Body of pancreas (tissue), 4 donors: Measurements from ENCODE around the gene ENPP3. TPM values are rescaled to one million over a fixed set of nuclear protein-coding genes. Genes with fewer than 3 reads are reported as not detected.

Experiments
- ATAC-seq: fragments of 150-250 bp; one replicate; pipeline ENCODE4 v1.9.1; 2016
- DNase-seq, 4 donors: peaks; one replicate each; pipeline ENCODE4 v3.0.0-alpha.2; 2019
- H3K27ac ChIP-seq, 4 donors: fragments of 200-600 bp; sonication (generic); 1 replicate in 3 of 4; 2 replicates in 1 of 4; pipeline versions ENCODE4 v1.5.1 to v1.6.1; 2016 to 2019; ENCODE audit warnings: mild to moderate bottlenecking in 1 of 4, mixed read lengths in 1 of 4, moderate library complexity in 1 of 4
- H3K27me3 ChIP-seq, 2 donors: fragments of 200-600 bp; sonication (generic); one replicate each; pipeline ENCODE4 v1.6.0; 2016; ENCODE audit warnings: mild to moderate bottlenecking in 1 of 2
- H3K36me3 ChIP-seq, 2 donors: fragments of 200-600 bp; sonication (generic); replicated peaks in 1 of 2; 2 replicates each; pipeline ENCODE4 v1.5.1; 2016; ENCODE audit warnings: low read depth in 2 of 2; ENCODE audit not compliant: insufficient read depth in 1 of 2
- H3K4me1 ChIP-seq: fragments of 200-600 bp; sonication (generic); one replicate; pipeline ENCODE4 v1.6.0; 2016
- H3K4me3 ChIP-seq, 2 donors: fragments of 200-600 bp; sonication (generic); 1 replicate in 1 of 2; 2 replicates in 1 of 2; pipeline ENCODE4 v1.5.1; 2016 to 2019
- H3K9me3 ChIP-seq, 3 donors: fragments of 200-600 bp; sonication (generic); 1 replicate in 2 of 3; 2 replicates in 1 of 3; pipeline ENCODE4 v1.5.1; 2016
- POLR2A ChIP-seq, 3 donors: fragments of 450-650 bp; IDR thresholded peaks; one replicate each; pipeline ENCODE4 v1.6.1; 2016; ENCODE audit warnings: antibody characterized with exemption in 3 of 3, mild to moderate bottlenecking in 2 of 3
- WGBS, 2 donors: methylation state at CpG; one replicate each; pipeline ENCODE4 v1.1.5; 2017; 5-methylcytosine and 5-hydroxymethylcytosine counted together
- intact Hi-C: fragments of 100-400 bp; cut with DNase I; formaldehyde crosslinking; loops from one replicate; pipeline ENCODE4 v1.15.1; 2023
- total RNA-seq, 2 donors: library from RNA; depleted of rRNA; stranded (reverse); fragments of >200 nt; gene quantifications; one replicate each; pipeline ENCODE4 v1.1.0, GENCODE V29; 2016
- TF ChIP-seq, protein P1 (sequence below), 7 experiments: fragments of 450-650 bp in 4 of 7; fragments of 200-600 bp in 3 of 7; sonication (generic) in 3 of 7; IDR thresholded peaks; one replicate each; pipeline ENCODE4 v1.5.1; 2016 to 2019; ENCODE audit warnings: antibody characterized with exemption in 7 of 7

The ENPP3 gene
- total RNA-seq, 2 donors from 2014 or later, result 0.26 TPM; not detected in 1

DNA sequence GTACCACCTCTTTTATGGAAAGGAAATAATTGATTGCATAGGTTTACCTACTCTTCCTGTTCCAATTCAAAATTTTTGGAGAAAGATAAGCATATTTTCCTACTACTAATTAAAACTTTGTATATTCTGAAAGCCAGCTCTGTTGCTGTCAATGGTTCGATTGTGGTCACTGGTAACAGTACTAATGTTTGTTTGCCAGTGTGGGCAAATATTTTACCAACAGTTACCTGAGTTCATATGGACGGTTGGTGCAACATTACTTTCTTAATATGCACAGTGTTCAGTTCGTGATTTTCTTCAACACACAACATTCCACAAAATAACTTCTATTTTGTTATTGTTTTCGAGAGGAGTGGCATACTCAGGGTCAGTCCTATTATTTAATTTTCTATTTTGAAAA, 90.8 kb downstream of the ENPP3 start:
- H3K4me1 ChIP-seq, result no peaks in the 10 kb centered on the region
- no peaks in the 10 kb centered on the region for H3K27me3 ChIP-seq
- DNase-seq (no peak), ATAC-seq (no peak)
- no peaks in the 10 kb centered on the region for H3K9me3 ChIP-seq
- no peak overlapping the region for H3K27ac ChIP-seq
- TF ChIP-seq POLR2A (IDR thresholded peaks at IDR 0.05), result no peak
- TF ChIP-seq, protein P1, sequence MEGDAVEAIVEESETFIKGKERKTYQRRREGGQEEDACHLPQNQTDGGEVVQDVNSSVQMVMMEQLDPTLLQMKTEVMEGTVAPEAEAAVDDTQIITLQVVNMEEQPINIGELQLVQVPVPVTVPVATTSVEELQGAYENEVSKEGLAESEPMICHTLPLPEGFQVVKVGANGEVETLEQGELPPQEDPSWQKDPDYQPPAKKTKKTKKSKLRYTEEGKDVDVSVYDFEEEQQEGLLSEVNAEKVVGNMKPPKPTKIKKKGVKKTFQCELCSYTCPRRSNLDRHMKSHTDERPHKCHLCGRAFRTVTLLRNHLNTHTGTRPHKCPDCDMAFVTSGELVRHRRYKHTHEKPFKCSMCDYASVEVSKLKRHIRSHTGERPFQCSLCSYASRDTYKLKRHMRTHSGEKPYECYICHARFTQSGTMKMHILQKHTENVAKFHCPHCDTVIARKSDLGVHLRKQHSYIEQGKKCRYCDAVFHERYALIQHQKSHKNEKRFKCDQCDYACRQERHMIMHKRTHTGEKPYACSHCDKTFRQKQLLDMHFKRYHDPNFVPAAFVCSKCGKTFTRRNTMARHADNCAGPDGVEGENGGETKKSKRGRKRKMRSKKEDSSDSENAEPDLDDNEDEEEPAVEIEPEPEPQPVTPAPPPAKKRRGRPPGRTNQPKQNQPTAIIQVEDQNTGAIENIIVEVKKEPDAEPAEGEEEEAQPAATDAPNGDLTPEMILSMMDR (IDR thresholded peaks at IDR 0.05), result no peak
- WGBS, 2 donors, result 50 to 52% methylated on average over 4 of the region's 4 CpGs
- H3K4me3 ChIP-seq, result no peak overlapping the region
- H3K36me3 ChIP-seq, result no peaks in the 10 kb centered on the region
- intact Hi-C loops, result no loop called here

GRCh38 chr6:131728296-131728939, 91.3 kb downstream of the ENPP3 start:
- H3K36me3 ChIP-seq, result no peaks in the 10 kb centered on the region
- intact Hi-C loops, result no loop called here
- no peaks in the 10 kb centered on the region for H3K4me1 ChIP-seq
- H3K27me3 ChIP-seq, result no peaks in the 10 kb centered on the region
- no peak overlapping the region for H3K4me3 ChIP-seq
- no peaks in the 10 kb centered on the region for H3K9me3 ChIP-seq
- WGBS, 2 donors, result 58 to 67% methylated on average over 3 of the region's 3 CpGs
- DNase-seq (no peak), ATAC-seq (no peak)
- no peak overlapping the region for H3K27ac ChIP-seq
- TF ChIP-seq, protein P1 (IDR thresholded peaks at IDR 0.05), result no peak
- TF ChIP-seq POLR2A (IDR thresholded peaks at IDR 0.05), result no peak

DNA sequence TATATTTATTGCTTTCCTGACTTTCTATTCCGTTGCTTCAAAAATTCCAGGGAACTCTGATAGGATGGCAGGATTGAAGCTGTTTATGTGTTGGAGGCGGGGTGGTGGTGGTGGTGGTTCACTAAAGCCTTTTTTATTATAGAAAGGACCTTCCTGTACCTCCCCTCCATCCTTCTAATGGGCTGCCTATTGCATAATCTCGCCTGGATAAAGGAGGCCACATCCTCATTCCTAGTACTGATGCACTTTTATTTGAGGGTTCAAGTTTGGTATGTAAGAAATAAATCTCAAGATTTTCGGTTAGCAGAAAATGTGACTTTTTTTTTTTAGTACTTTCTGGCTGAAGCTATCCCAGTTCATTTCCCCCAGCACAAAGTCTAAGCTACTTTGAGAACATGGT, 92.4 kb downstream of the ENPP3 start:
- H3K9me3 ChIP-seq, result no peaks in the 10 kb centered on the region
- TF ChIP-seq, protein P1 (IDR thresholded peaks at IDR 0.05), result no peak
- no peak for TF ChIP-seq POLR2A (IDR thresholded peaks at IDR 0.05)
- H3K4me1 ChIP-seq, result no peaks in the 10 kb centered on the region
- intact Hi-C loops, result no loop called here
- no peak overlapping the region for H3K4me3 ChIP-seq
- 68 to 75% methylated on average over 4 of the region's 4 CpGs for WGBS, 2 donors
- no peaks in the 10 kb centered on the region for H3K36me3 ChIP-seq
- ATAC-seq (no peak), DNase-seq (no peak)
- H3K27me3 ChIP-seq, result no peaks in the 10 kb centered on the region
- no peak overlapping the region for H3K27ac ChIP-seq

- TF ChIP-seq, protein P1 (IDR thresholded peaks at IDR 0.05), result no peak
- Histone ChIP-seq H3K27me3 (no peaks in the 10 kb centered on the region), H3K9me3 (no peaks in the 10 kb centered on the region), H3K4me1 (no peaks in the 10 kb centered on the region), H3K4me3 (no peak overlapping the region), H3K27ac (no peak overlapping the region), H3K36me3 (no peaks in the 10 kb centered on the region)
- no peak for DNase-seq
- 77 to 86% methylated on average over 5 of the region's 5 CpGs for WGBS, 2 donors
- intact Hi-C loops, result no loop called here
- ATAC-seq, result no peak
Observed at GRCh38 chr6:131730264-131730663, 93.2 kb downstream of the ENPP3 start.

DNA sequence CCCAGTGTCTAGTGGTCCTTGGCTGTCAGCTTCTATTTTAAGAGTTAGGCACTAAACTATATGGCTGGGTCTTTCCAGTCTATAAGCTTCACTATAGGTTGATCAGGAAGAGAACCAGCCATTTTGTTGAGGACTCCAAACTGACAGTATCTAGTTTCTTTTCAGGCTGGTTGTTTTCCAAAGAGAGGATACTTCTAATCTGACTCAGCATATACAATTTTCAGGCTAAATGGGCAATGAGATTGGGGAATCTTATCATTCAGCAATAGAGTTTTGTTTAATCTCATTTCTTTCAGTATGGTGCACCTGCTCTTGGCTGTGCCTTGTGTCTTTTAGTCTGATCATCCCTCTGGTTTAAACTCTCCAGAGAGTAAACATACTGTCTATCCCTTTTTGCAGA, 94.1 kb downstream of the ENPP3 start:
- H3K4me1 ChIP-seq, result no peaks in the 10 kb centered on the region
- no peak overlapping the region for H3K27ac ChIP-seq
- no peak for TF ChIP-seq POLR2A (IDR thresholded peaks at IDR 0.05)
- TF ChIP-seq, protein P1 (IDR thresholded peaks at IDR 0.05), result no peak
- ATAC-seq (no peak), DNase-seq (no peak)
- no peak overlapping the region for H3K4me3 ChIP-seq
- intact Hi-C loops, result no loop called here
- H3K27me3 ChIP-seq, result no peaks in the 10 kb centered on the region
- H3K36me3 ChIP-seq, result no peaks in the 10 kb centered on the region
- no peaks in the 10 kb centered on the region for H3K9me3 ChIP-seq
